HUES48 (cell line): Measurements from ENCODE around the gene GALNTL6.

Experiments used
- H3K27ac ChIP-seq: one replicate; pipeline ENCODE4 v1.7.0; 2013; ENCODE audit warnings: low read depth, low read length, inconsistent platforms
- H3K27me3 ChIP-seq: 2 replicates; pipeline ENCODE4 v1.6.1; 2013; ENCODE audit warnings: mild to moderate bottlenecking, low read length; ENCODE audit not compliant: control insufficient read depth, insufficient read depth
- H3K36me3 ChIP-seq: 2 replicates; pipeline ENCODE4 v1.6.1; 2013; ENCODE audit warnings: low read length; ENCODE audit not compliant: control insufficient read depth, insufficient read depth
- H3K4me1 ChIP-seq: 2 replicates; pipeline ENCODE4 v1.6.1; 2013; ENCODE audit warnings: mild to moderate bottlenecking, low read length; ENCODE audit not compliant: control insufficient read depth, insufficient read depth
- H3K4me3 ChIP-seq: 2 replicates; pipeline ENCODE4 v1.5.1; 2013; ENCODE audit warnings: mild to moderate bottlenecking, low read depth, low read length
- H3K9ac ChIP-seq: 2 replicates; pipeline ENCODE4 v1.6.1; 2013; ENCODE audit warnings: mild to moderate bottlenecking, low read depth, low read length, moderate library complexity
- H3K9me3 ChIP-seq: 2 replicates; pipeline ENCODE4 v1.6.1; 2013; ENCODE audit warnings: low read length; ENCODE audit not compliant: control insufficient read depth, insufficient read depth

GALNTL6 gene

DNA sequence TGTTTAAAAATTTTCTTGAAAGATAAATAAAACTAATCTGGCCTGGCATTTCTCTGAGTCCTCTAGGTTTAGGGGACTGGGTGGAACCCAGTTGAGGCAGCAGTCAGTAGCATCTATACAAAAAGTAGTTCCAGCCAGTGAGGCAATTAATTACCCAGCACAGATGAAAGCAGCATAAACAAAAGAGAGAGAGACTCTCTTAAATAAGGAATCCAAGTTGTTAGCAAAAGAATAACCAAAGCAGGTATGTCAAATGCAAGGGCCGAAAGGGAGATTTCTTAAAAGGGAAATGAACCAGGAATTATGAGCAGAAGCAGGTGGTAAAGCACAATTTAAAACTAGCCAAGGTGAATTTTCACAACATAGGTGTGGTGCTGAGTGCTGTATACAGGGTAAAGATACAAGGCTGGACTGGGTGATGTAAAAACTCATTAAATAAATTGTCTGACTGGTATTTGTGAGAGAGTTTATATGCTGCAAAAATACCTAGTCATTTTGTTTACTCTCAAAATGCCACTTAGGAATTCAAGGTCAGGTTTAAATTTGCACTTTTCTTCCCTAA is 1260.8 kb downstream of the GALNTL6 start:
- no peaks in the 10 kb centered on the region for H3K36me3 ChIP-seq
- H3K27me3 ChIP-seq = no peaks in the 10 kb centered on the region
- peak overlapping the region; percentile 6; the same call in 1 of the 2 replicates for H3K4me3 ChIP-seq
- peaks cover 37% of the 10 kb centered on the region for H3K4me1 ChIP-seq
- H3K9ac ChIP-seq = 0 out of 2 replicates have a peak overlapping the region, but pooled peaks have one; percentile 15
- peaks cover 16% of the 10 kb centered on the region for H3K9me3 ChIP-seq
- H3K27ac ChIP-seq = peak overlapping the region; percentile 95

DNA sequence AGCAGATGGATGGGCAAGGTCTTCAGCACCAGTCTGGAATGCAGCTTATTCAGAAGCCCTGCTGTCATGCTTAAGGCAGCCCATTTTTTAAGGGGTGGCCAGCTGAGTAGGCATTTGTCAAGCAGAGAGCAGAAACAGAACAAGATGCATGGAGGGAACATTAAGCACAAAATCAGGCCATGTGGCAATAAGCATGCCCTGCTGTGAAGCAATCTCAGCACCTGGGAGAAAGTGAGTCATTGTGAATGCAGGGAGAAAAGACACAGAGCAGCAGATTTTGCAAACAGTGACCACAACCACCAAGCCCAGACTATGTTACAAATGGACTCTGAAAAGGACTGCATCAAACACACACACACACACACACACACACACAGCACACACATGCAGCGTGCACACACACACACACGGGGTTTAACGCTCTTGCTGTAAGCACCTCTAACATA is 1261.3 kb downstream of the GALNTL6 start:
- Histone ChIP-seq H3K9ac (peak overlapping the region; percentile 15; the same call in 1 of the 2 replicates), H3K27ac (peak overlapping the region; percentile 95), H3K9me3 (peaks cover 12% of the 10 kb centered on the region), H3K27me3 (no peaks in the 10 kb centered on the region), H3K4me1 (peaks cover 37% of the 10 kb centered on the region), H3K4me3 (peak overlapping the region; percentile 5; the same call in 1 of the 2 replicates), H3K36me3 (no peaks in the 10 kb centered on the region)

- H3K4me1 ChIP-seq = peaks cover 34% of the 10 kb centered on the region
- 0 out of 2 replicates have a peak, but pooled peaks cover 6% of the 10 kb centered on the region for H3K9me3 ChIP-seq
- H3K27me3 ChIP-seq = no peaks in the 10 kb centered on the region
- no peak overlapping the region for H3K9ac ChIP-seq
- H3K4me3 ChIP-seq = no peak overlapping the region
- no peaks in the 10 kb centered on the region for H3K36me3 ChIP-seq
- H3K27ac ChIP-seq = no peak overlapping the region
Observed at GRCh38 chr4:173076903-173077634, 1263.9 kb downstream of the GALNTL6 start.

- Histone ChIP-seq H3K36me3 (no peaks in the 10 kb centered on the region), H3K27me3 (no peaks in the 10 kb centered on the region), H3K4me3 (no peak overlapping the region), H3K9ac (no peak overlapping the region), H3K9me3 (no peaks in the 10 kb centered on the region), H3K27ac (no peak overlapping the region), H3K4me1 (peaks cover 31% of the 10 kb centered on the region)
Observed at GRCh38 chr4:173088144-173088543, 1274.9 kb downstream of the GALNTL6 start.
